Lung (tissue), 12 donors: Measurements from ENCODE around the gene IL16. TPM values are rescaled to one million over a fixed set of nuclear protein-coding genes. Genes with fewer than 3 reads are reported as not detected.
"Not testable (repeated sequence)": the region's sequence is repeated elsewhere in the genome, so short reads cannot be mapped to it uniquely, and the experiment has no call there.

Source experiments
- ATAC-seq: fragments of 200-7000 bp; cut with Tn5 transposase; one replicate; pipeline ENCODE4 v1.9.1; 2020; ENCODE audit warnings: moderate number of reproducible peaks; ENCODE audit not compliant: insufficient read depth, low FRiP score
- DNase-seq, 3 donors: peaks; one replicate each; pipeline ENCODE4 v3.0.0-alpha.2; 2013 to 2017
- H3K27ac ChIP-seq, 2 donors: one replicate each; pipeline ENCODE4 v1.5.1; 2013; ENCODE audit warnings: mild to moderate bottlenecking in 2 of 2, moderate library complexity in 2 of 2, control low read depth in 1 of 2, inconsistent platforms in 1 of 2, low read depth in 1 of 2, low read length in 1 of 2
- H3K27me3 ChIP-seq, 3 donors: one replicate each; pipeline ENCODE4 v1.5.1; 2013; ENCODE audit warnings: low read length in 2 of 3; ENCODE audit not compliant: control insufficient read depth in 3 of 3, insufficient read depth in 3 of 3
- H3K36me3 ChIP-seq, 4 donors: one replicate each; pipeline ENCODE4 v1.5.1; 2013; ENCODE audit warnings: low read length in 4 of 4, mild to moderate bottlenecking in 1 of 4, moderate library complexity in 1 of 4; ENCODE audit not compliant: control insufficient read depth in 4 of 4, insufficient read depth in 4 of 4
- H3K4me1 ChIP-seq, 5 donors: one replicate each; pipeline ENCODE4 v1.5.1; 2013; ENCODE audit warnings: low read length in 5 of 5, mild to moderate bottlenecking in 2 of 5, moderate library complexity in 1 of 5; ENCODE audit not compliant: control insufficient read depth in 5 of 5, insufficient read depth in 5 of 5
- H3K4me3 ChIP-seq: one replicate; pipeline ENCODE4 v1.5.1; 2013; ENCODE audit warnings: mild to moderate bottlenecking, control low read depth, moderate library complexity
- H3K9ac ChIP-seq, 2 donors: one replicate each; pipeline ENCODE4 v1.5.1; 2013; ENCODE audit warnings: low read length in 2 of 2, control low read depth in 1 of 2; ENCODE audit not compliant: insufficient read depth in 1 of 2
- H3K9me3 ChIP-seq, 4 donors: one replicate each; pipeline ENCODE4 v1.5.1; 2013; ENCODE audit warnings: low read length in 3 of 4, mild to moderate bottlenecking in 1 of 4, moderate library complexity in 1 of 4; ENCODE audit not compliant: control insufficient read depth in 4 of 4, insufficient read depth in 3 of 4
- CTCF ChIP-seq: IDR thresholded peaks from 2 replicates; pipeline ENCODE4 v1.5.1; 2012; ENCODE audit warnings: mild to moderate bottlenecking; ENCODE audit errors: control extremely low read depth, extremely low read depth
- WGBS, 2 donors: extraction: QIAGEN DNeasy Blood & Tissue Kit; methylation state at CpG; one replicate each; pipeline ENCODE4 v1.1.7; 2013; 5-methylcytosine and 5-hydroxymethylcytosine counted together
- polyA plus RNA-seq, 2 donors: library from polyadenylated mRNA; stranded (reverse); fragments of 200-250 nt; gene quantifications; one replicate each; pipeline ENCODE4 v1.2.1, GENCODE V29; 2013
- total RNA-seq, 2 donors: library from RNA; depleted of rRNA in 1 of 2; stranded (reverse); fragments of >200 nt in 1 of 2; gene quantifications; one replicate each; pipeline ENCODE4 v1.2.1, GENCODE V29; 2014 to 2021
- donor health status: control.
- donor health status: control.
- donor health status: Bipolar disorder and iron deficiency.
- donor health status: healthy.
- donor health status: DM: yes; HTN: yes; CAD: no.

The IL16 gene
- total and polyA plus RNA-seq, 4 donors = 18.8 to 45.4 (median 24.4) TPM

DNA sequence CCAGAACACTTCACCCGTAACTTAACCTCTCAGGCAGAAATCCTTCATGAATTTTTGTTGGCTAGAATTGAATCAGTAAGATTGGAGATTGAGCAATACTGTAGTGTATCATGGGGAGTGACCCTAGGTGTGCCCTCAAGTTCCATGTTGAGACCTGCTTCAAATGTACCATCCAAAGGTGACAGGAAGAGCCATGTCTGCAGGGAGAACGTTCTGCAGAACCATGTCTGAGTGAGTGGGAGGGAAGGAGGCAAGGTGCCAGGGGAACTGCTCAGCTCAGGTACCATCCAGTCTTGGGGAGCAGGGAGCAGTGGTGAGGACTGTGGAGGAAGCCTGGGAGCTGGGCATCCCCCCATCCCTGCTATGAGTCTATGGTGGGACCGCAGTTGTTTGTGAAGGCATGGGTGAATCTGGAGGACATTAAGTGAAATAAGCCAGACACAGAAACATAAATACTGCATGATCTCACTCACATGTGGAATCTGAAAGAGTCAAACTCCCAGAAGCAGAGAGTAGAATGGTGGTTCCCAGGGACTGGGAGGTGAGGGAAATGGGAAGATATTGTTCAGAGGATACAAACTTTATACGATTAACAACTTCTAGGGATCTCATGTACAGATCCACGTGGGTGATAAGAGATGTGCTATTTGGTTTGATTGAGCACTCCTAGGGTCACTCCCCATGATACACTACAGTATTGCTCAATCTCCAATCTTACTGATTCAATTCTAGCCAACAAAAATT, 39.3 kb upstream of the IL16 start:
- no peak for ATAC-seq
- Histone ChIP-seq H3K27ac (peak overlapping the region in 1 of 2 donors; percentile 37), H3K9me3 (no peaks in the 10 kb centered on the region), H3K4me3 (no peak overlapping the region), H3K36me3 (no peaks in the 10 kb centered on the region), H3K27me3 (no peaks in the 10 kb centered on the region), H3K4me1 (peaks cover 0 to 10% (median 8%) of the 10 kb centered on the region in 5 donors), H3K9ac (no peak overlapping the region)
- no peak for DNase-seq
- no peak for TF ChIP-seq CTCF
- 57 to 60% methylated on average over 5 of the region's 5 CpGs for WGBS, 2 donors

GRCh38 chr15:81157939-81158223, 38.8 kb upstream of the IL16 start:
- Histone ChIP-seq H3K27ac (no peak overlapping the region), H3K36me3 (no peaks in the 10 kb centered on the region), H3K9me3 (no peaks in the 10 kb centered on the region), H3K27me3 (no peaks in the 10 kb centered on the region), H3K4me1 (peaks cover 0 to 10% (median 8%) of the 10 kb centered on the region in 5 donors), H3K9ac (no peak overlapping the region), H3K4me3 (no peak overlapping the region)
- no peak for ATAC-seq
- TF ChIP-seq CTCF = no peak
- DNase-seq = no peak
- WGBS, 2 donors = 68 to 91% methylated on average over 2 of the region's 2 CpGs

DNA sequence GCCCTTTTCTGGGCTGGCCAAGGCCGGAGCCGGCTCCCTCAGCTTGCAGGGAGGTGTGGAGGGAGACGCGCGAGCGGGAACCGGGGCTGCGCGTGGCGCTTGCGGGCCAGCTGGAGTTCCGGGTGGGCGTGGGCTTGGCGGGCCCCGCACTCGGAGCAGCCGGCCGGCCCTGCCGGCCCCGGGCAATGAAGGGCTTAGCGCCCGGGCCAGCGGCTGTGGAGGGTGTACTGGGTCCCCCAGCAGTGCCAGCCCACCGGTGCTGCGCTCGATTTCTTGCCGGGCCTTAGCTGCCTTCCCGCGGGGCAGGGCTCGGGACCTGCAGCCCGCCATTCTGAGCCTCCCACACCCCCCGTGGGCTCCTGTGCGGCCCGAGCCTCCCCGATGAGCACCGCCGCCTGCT, 38.1 kb upstream of the IL16 start:
- H3K27me3 ChIP-seq, H3K27ac ChIP-seq, H3K36me3 ChIP-seq, DNase-seq, H3K9me3 ChIP-seq, H3K4me3 ChIP-seq, ATAC-seq, H3K9ac ChIP-seq: not testable (repeated sequence)
- 81 to 90% methylated on average over 24 to 37 of the region's 37 CpGs for WGBS, 2 donors
- H3K4me1 ChIP-seq = peaks cover 0 to 10% (median 8%) of the 10 kb centered on the region in 5 donors

- Histone ChIP-seq H3K27ac (peak overlapping the region in 1 of 2 donors; percentile 8), H3K4me3 (no peak overlapping the region), H3K27me3 (no peaks in the 10 kb centered on the region), H3K9ac (peak overlapping the region in 1 of 2 donors; percentile 9), H3K36me3 (no peaks in the 10 kb centered on the region), H3K4me1 (peaks cover 0 to 12% (median 6%) of the 10 kb centered on the region in 5 donors), H3K9me3 (no peaks in the 10 kb centered on the region)
- 54 to 55% methylated on average over 11 of the region's 11 CpGs for WGBS, 2 donors
- ATAC-seq = no peak
- no peak for TF ChIP-seq CTCF
- peak; percentile 65 to 91 (median 78) for DNase-seq
Measured at GRCh38 chr15:81160312-81161159, 36.1 kb upstream of the IL16 start.
